NCI-H1930 (cell line): Measurements from ENCODE around the gene CD300H.
"Not testable (repeated sequence)": the region's sequence is repeated elsewhere in the genome, so short reads cannot be mapped to it uniquely, and the experiment has no call there.

Experiments used
- DNase-seq, 2 experiments: peaks; one replicate each; lab custom pipeline; 2025; lab: John Stamatoyannopoulos, UW

CD300H gene

GRCh38 chr17:74584292-74585060 is 17.2 kb upstream of the CD300H start:
- DNase-seq, result no peak

GRCh38 chr17:74582633-74583032 is 15.3 kb upstream of the CD300H start:
- no peak for DNase-seq

- no peak for DNase-seq
These were observed 12.6 kb upstream of the CD300H start for GRCh38 chr17:74579900-74580299.

- DNase-seq, result no peak
These were observed 11.7 kb upstream of the CD300H start for GRCh38 chr17:74578979-74579378.

- DNase-seq, result no peak
These were observed 7.3 kb upstream of the CD300H start for GRCh38 chr17:74574489-74575142.

GRCh38 chr17:74573635-74574034 is 6.3 kb upstream of the CD300H start:
- not testable (repeated sequence) for DNase-seq

- DNase-seq, result no peak
These were observed 5.9 kb upstream of the CD300H start for GRCh38 chr17:74573169-74573568.

- no peak for DNase-seq
These were observed 4.4 kb upstream of the CD300H start for GRCh38 chr17:74571621-74572270.

GRCh38 chr17:74569020-74570003 is 2.0 kb upstream of the CD300H start:
- peak; percentile 8 to 18 for DNase-seq

GRCh38 chr17:74568106-74568873 is 981 bp upstream of the CD300H start:
- no peak for DNase-seq

GRCh38 chr17:74566132-74566753 is 1.1 kb downstream of the CD300H start:
- DNase-seq, result peak; percentile 5 to 24

- no peak for DNase-seq
These were observed 2.2 kb downstream of the CD300H start for GRCh38 chr17:74565126-74565525.

- DNase-seq, result no peak
These were observed 4.0 kb downstream of the CD300H start for GRCh38 chr17:74563358-74563757.

GRCh38 chr17:74561586-74561985 is 5.7 kb downstream of the CD300H start:
- DNase-seq, result no peak

- no peak for DNase-seq
These were observed 8.3 kb downstream of the CD300H start for GRCh38 chr17:74558882-74559519.

GRCh38 chr17:74558402-74558801 is 8.9 kb downstream of the CD300H start:
- DNase-seq, result not testable (repeated sequence)

- DNase-seq, result no peak
These were observed 11.8 kb downstream of the CD300H start for GRCh38 chr17:74555427-74555940.

GRCh38 chr17:74554909-74555308 is 12.4 kb downstream of the CD300H start:
- DNase-seq, result no peak

- no peak for DNase-seq
These were observed 15.3 kb downstream of the CD300H start for GRCh38 chr17:74552037-74552436.

- no peak for DNase-seq
These were observed 16.7 kb downstream of the CD300H start for GRCh38 chr17:74550602-74551001.
